IPS-18c (cell line): ENCODE results near the gene MCM10.
A peak's percentile ranks its signal among the peaks of the same experiment; 100 is the strongest.

Experiments used
- H3K4me3 ChIP-seq: 2 replicates; pipeline ENCODE4 v1.7.0; 2013; ENCODE audit warnings: low read depth, mild to moderate bottlenecking, low read length, moderate library complexity; ENCODE audit not compliant: insufficient read depth
- H3K9me3 ChIP-seq: one replicate; pipeline ENCODE4 v1.6.1; 2013; ENCODE audit warnings: mild to moderate bottlenecking, low read length, moderate library complexity; ENCODE audit not compliant: control insufficient read depth, insufficient read depth

The MCM10 gene

DNA sequence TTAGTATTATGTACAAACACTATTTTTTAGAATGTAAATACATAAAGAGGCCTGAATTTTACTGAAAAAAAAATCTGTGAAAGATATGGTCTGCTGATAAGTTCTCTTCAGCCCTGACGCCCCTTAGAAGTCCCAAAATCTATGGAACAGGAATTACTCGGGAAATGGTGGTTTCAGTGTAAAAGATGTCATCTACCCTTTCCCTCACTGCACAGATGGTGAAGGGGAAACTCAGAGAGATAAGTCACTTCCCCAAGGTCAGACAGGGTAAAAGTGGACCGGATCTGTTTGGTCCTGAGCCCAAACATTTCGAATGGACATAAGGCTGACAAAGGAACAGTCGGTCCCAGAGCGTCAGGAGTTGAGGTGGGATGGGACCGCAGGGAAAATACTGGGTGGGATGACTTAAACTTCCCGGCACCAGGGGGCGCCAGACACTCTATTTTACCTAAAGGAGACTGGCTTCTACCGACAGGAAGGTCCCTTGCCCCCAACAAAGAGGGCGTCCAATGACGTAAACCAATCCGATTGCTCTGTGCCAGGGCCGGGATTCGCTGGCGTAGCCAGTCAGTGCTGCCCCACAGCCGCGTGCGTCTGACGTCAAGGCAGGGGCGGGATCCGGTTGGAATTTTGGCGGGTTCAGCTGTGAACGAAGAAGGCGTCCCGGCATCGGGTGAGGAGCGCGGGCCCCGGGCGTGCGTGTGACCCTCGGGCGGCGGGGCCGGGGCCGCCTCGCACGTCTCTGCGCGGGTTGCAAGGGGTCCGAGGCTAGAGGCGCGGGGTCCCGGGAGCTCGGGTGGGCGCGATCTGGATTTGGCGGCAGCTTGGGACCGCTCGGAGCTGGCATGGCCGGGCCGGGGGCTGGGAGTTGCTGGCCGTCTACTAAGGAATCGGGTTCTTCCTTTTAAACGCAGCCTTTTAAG lies at the start of gene MCM10:
TSS of gene MCM10 (plus strand) at position 625 of the 923 bp plus-strand sequence. CDS start 2,645 bp downstream, outside the sequence.
- no peaks in the 10 kb centered on the region for H3K9me3 ChIP-seq
- peak within 1 kb of the TSS; percentile 94 for H3K4me3 ChIP-seq

- H3K9me3 ChIP-seq, result no peaks in the 10 kb centered on the region
- no peak overlapping the region for H3K4me3 ChIP-seq
Observed at GRCh38 chr10:13113544-13113943, 47.8 kb upstream of the MCM10 start.

- H3K4me3 ChIP-seq, result no peak overlapping the region
- H3K9me3 ChIP-seq, result no peaks in the 10 kb centered on the region
Observed at GRCh38 chr10:13115832-13116803, 45.2 kb upstream of the MCM10 start.

DNA sequence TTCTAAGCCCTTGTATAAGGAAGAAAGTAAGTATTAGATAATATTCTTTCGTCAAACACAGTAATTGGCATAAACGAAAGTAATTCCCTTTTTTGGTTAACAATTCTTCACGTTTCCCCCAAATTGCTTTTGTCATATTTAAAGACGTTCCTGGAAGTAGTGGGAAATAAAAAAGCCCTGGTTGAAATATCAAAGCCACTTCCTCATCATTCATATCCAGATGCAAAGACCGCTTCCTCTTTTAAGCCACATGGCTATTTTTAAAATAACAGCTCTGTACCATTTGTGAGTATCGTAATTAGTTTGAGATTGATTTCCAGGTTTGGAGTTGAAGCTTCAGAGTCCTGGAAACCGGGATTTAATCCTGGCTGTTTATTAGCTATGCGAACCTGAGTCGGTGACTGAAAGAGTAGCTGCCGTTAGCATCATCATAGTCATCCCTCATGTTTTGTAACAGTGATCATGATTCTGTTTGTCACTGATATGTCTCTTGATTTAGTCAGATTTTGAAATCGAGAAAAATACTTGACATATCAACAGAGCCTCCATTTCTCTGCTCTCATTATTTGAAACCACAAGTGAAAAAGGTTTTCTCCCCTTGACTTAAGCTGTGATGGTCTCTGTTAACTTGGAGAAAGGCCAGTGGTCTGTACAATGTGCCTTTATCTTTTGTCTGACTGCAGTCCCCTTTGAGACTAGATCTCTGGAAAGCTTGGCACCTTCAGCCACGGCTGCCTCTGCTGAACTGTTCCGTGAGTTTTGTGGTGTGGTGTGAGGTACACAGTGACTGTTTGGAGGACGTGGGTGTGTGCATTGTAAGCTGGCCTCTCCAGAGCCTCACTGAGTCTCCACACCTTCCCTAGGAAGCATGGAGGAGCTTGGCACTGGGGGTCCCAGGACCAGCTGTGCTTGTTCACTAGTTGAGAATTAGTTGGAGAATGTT lies 43.2 kb upstream of the MCM10 start:
- Histone ChIP-seq H3K9me3 (no peaks in the 10 kb centered on the region), H3K4me3 (no peak overlapping the region)

DNA sequence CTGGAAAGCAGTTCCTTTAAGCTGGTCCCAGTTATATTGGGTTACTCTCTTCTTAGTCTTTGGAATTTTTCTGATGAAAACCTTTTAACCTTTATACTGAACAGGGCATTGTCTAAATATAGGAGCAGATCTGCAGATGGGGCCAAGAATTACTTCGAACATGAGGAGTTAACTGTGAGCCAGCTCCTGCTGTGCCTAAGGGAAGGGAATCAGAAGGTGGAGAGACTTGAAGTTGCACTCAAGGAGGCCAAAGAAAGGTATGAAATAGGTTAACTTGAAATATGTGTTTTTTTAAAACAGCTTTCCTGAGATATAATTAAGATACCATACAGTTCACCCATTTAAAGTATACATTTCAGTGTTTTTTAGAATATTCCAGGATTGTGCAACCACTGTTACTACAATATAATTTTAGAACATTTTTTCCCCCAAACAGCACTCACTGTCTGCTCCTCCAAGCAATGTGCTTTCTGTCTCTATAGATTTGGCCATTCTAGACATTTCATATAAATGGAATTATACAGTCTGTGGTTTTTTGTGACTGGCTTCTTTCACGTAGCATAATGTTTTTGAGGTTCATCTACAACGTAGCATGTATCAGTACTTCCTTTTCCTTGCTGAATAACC lies 42.5 kb upstream of the MCM10 start:
- H3K4me3 ChIP-seq, result no peak overlapping the region
- no peaks in the 10 kb centered on the region for H3K9me3 ChIP-seq

DNA sequence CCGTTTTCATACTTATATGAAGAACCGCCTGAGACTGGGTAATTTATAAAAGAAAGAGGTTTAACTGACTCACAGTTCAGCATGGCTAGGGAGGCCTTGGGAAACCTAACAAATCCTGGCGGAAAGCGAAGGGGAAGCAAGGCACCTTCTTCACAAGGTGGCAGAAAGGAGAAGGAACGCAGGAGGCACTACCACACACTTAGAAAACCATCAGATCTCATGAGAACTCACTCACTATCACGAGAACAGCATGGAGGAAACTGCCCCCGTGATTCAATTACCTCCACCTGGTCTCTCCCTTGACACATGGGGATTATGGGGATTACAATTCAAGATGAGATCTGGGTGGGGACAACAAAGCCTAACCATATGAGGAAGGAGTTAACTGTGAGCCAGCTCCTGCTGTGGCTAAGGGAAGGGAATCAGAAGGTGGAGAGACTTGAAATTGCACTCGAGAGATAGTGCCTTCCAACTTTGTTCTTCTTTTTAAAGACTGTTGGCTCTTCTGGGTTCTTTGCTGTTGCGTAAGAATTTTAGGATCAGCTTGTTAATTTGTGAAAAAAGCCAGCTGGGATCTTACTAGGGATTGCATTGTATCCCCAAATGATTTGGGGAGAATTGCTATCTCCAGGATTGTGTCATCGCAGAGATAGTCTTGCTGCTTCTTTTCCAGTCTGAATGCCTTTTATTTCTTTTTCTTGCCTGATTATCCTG lies 40.4 kb upstream of the MCM10 start:
- H3K4me3 ChIP-seq, result no peak overlapping the region
- H3K9me3 ChIP-seq, result no peaks in the 10 kb centered on the region

DNA sequence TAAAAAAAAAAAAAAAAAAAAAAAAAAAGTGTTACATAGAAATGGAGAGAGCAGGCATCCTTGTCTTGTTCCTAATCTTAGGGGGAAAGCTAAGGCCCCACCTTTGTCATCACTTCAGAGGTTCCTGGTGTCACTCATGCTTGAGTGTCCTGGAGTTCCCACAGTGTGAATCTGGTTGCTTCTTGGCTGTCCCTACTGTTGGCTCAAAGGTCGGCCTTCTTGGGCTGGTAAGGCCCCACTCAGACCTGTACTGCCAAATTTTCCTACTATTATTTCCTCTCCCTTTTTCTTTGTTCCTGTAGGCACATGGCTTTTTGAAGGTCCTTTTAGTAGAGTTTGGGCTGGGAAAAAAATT lies 39.9 kb upstream of the MCM10 start:
- Histone ChIP-seq H3K9me3 (no peaks in the 10 kb centered on the region), H3K4me3 (no peak overlapping the region)

- no peaks in the 10 kb centered on the region for H3K9me3 ChIP-seq
- H3K4me3 ChIP-seq, result no peak overlapping the region
Observed at GRCh38 chr10:13136651-13137050, 24.7 kb upstream of the MCM10 start.

GRCh38 chr10:13139150-13139549 lies 22.2 kb upstream of the MCM10 start:
- no peak overlapping the region for H3K4me3 ChIP-seq
- no peaks in the 10 kb centered on the region for H3K9me3 ChIP-seq

DNA sequence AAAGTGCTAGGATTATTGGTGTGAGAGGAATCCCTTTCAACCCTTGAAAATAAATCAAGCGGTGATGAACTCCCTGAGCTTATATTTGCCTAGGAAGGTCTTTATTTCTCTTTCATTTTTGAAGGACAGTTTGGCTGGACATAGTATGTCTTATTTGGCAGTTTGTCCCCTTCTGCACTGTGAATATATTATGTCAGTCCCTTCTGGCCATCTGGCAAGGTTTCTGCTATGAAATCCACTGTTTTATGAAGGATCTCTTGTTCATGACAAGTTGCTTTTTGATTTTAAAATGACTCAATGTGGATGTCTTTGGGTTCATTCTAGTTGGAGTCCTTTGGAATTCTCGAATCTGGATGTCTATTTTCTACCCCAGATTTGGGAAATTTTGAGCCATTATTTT lies 21.7 kb upstream of the MCM10 start:
- no peak overlapping the region for H3K4me3 ChIP-seq
- H3K9me3 ChIP-seq, result no peaks in the 10 kb centered on the region

DNA sequence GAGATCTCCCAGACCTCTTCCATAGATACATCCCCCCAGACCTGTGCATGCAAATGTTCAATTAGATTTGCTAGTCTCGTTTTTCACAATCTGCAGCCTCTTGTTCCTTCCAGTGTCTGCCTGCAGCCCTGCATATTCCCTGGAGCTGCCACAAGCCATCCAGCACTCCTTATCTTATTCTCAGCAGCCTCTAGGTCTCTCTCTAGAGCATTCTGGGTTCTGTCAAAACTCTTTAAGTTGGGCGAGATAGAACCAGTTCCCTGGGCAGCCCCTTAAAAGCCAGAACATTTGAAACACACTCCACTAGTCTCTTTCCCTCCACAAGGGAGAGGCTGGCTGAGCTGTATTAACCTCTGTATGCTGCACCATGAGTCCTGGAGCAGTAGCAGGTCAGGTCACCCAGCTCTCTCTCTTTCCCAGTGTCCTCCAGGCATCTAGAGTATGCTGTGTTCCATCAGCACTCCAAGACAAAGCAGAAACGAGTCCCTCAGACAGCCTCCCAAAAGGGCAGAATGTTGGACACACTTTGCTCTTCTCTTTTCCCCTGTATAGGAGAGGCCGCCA lies 20.6 kb upstream of the MCM10 start:
- Histone ChIP-seq H3K9me3 (no peaks in the 10 kb centered on the region), H3K4me3 (no peak overlapping the region)

GRCh38 chr10:13143766-13144165 lies 17.6 kb upstream of the MCM10 start:
- no peak overlapping the region for H3K4me3 ChIP-seq
- peaks cover 3% of the 10 kb centered on the region for H3K9me3 ChIP-seq

GRCh38 chr10:13144814-13145213 lies 16.5 kb upstream of the MCM10 start:
- Histone ChIP-seq H3K9me3 (peaks cover 3% of the 10 kb centered on the region), H3K4me3 (no peak overlapping the region)

DNA sequence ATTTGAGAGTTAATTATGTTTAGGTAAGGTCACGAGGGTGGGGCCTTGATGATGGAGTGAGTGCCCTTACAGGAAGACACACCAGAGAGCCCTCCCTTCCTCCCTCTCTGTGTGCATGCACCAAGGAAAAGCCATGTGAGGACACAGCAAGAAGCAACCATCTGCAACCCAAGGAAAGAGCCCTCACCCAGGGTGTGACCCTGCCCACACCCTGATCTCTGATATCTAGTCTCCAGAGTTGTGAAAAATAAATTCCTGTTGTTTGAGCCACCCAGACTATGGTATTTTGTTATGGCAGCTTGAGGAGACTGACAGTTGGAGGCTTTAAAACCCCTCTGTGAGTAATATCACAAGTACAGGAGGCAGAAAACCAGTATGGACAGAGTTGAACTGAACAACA lies 15.0 kb upstream of the MCM10 start:
- Histone ChIP-seq H3K9me3 (peaks cover 3% of the 10 kb centered on the region), H3K4me3 (no peak overlapping the region)

GRCh38 chr10:13147161-13147560 lies 14.2 kb upstream of the MCM10 start:
- Histone ChIP-seq H3K9me3 (peaks cover 3% of the 10 kb centered on the region), H3K4me3 (no peak overlapping the region)

GRCh38 chr10:13152296-13152695 lies 9.1 kb upstream of the MCM10 start:
- Histone ChIP-seq H3K9me3 (peaks cover 3% of the 10 kb centered on the region), H3K4me3 (no peak overlapping the region)
